Lower lobe of right lung (tissue), 2 donors: ENCODE measurements around the gene CAP2. TPM values are rescaled to one million over a fixed set of nuclear protein-coding genes. Genes with fewer than 3 reads are reported as not detected.
A peak's percentile ranks its signal among the peaks of the same experiment; 100 is the strongest.

Experiments
- ATAC-seq, 2 donors: fragments of 200-7000 bp; cut with Tn5 transposase; one replicate each; pipeline ENCODE4 v1.9.1; 2020 to 2022; ENCODE audit warnings: mild to moderate bottlenecking in 2 of 2, moderate library complexity in 2 of 2
- DNase-seq: peaks from one replicate; pipeline ENCODE4 v3.0.0-alpha.2; 2020
- H3K27ac ChIP-seq: fragments of 200-600 bp; one replicate; pipeline ENCODE4 v1.8.0; 2022
- H3K27me3 ChIP-seq: fragments of 200-600 bp; one replicate; pipeline ENCODE4 v1.8.0; 2022; ENCODE audit warnings: low read depth
- H3K36me3 ChIP-seq: fragments of 200-600 bp; one replicate; pipeline ENCODE4 v1.8.0; 2022; ENCODE audit warnings: mild to moderate bottlenecking
- H3K4me1 ChIP-seq: fragments of 200-600 bp; one replicate; pipeline ENCODE4 v1.8.0; 2022
- H3K4me3 ChIP-seq: fragments of 200-600 bp; one replicate; pipeline ENCODE4 v1.8.0; 2022; ENCODE audit warnings: mild to moderate bottlenecking
- H3K9me3 ChIP-seq: fragments of 200-600 bp; one replicate; pipeline ENCODE4 v1.8.0; 2022
- intact Hi-C: fragments of 100-400 bp; cut with DNase I; formaldehyde crosslinking; loops from one replicate; pipeline ENCODE4 v1.11.0; 2022
- total RNA-seq: library from RNA; stranded (reverse); fragmentation: NEBNext Ultra II Directional; extraction: Animal tissue kit (Norgen Biotek cat#: 25700); gene quantifications from one replicate; pipeline ENCODE4 v1.2.1, GENCODE V29; 2021
- TF ChIP-seq, protein P1 (sequence below): fragments of 200-600 bp; IDR thresholded peaks from one replicate; pipeline ENCODE4 v1.8.0; 2022; ENCODE audit warnings: antibody characterized with exemption, mild to moderate bottlenecking
- donor health status: DM: no; HTN: yes; CAD: no; lungs with severe emphysema.

The CAP2 gene
- total RNA-seq, 1 donor from 2014 or later = 4.7 TPM

- Histone ChIP-seq H3K4me1 (peaks cover 9% of the 10 kb centered on the region), H3K4me3 (no peak overlapping the region), H3K9me3 (no peaks in the 10 kb centered on the region), H3K36me3 (no peaks in the 10 kb centered on the region), H3K27ac (no peak overlapping the region), H3K27me3 (no peaks in the 10 kb centered on the region)
- intact Hi-C loops = no loop called here
- ATAC-seq (no peak), DNase-seq (no peak)
- TF ChIP-seq, protein P1, sequence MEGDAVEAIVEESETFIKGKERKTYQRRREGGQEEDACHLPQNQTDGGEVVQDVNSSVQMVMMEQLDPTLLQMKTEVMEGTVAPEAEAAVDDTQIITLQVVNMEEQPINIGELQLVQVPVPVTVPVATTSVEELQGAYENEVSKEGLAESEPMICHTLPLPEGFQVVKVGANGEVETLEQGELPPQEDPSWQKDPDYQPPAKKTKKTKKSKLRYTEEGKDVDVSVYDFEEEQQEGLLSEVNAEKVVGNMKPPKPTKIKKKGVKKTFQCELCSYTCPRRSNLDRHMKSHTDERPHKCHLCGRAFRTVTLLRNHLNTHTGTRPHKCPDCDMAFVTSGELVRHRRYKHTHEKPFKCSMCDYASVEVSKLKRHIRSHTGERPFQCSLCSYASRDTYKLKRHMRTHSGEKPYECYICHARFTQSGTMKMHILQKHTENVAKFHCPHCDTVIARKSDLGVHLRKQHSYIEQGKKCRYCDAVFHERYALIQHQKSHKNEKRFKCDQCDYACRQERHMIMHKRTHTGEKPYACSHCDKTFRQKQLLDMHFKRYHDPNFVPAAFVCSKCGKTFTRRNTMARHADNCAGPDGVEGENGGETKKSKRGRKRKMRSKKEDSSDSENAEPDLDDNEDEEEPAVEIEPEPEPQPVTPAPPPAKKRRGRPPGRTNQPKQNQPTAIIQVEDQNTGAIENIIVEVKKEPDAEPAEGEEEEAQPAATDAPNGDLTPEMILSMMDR = no peak
Observed at GRCh38 chr6:17389274-17389847, 4.0 kb upstream of the CAP2 start.

- intact Hi-C loops = no loop called here
- no peaks in the 10 kb centered on the region for H3K36me3 ChIP-seq
- H3K9me3 ChIP-seq = no peaks in the 10 kb centered on the region
- peaks cover 9% of the 10 kb centered on the region for H3K4me1 ChIP-seq
- no peak overlapping the region for H3K27ac ChIP-seq
- ATAC-seq = no peak
- no peak for DNase-seq
- TF ChIP-seq, protein P1 = no peak
- no peak overlapping the region for H3K4me3 ChIP-seq
- H3K27me3 ChIP-seq = no peaks in the 10 kb centered on the region
Observed at GRCh38 chr6:17390276-17390675, 3.1 kb upstream of the CAP2 start.

- no peak overlapping the region for H3K27ac ChIP-seq
- no peak for DNase-seq
- intact Hi-C loops = no loop called here
- no peak overlapping the region for H3K4me3 ChIP-seq
- TF ChIP-seq, protein P1 = no peak
- ATAC-seq = no peak
- peaks cover 9% of the 10 kb centered on the region for H3K4me1 ChIP-seq
- H3K9me3 ChIP-seq = no peaks in the 10 kb centered on the region
- H3K36me3 ChIP-seq = no peaks in the 10 kb centered on the region
- no peaks in the 10 kb centered on the region for H3K27me3 ChIP-seq
Observed at GRCh38 chr6:17391976-17392375, 1.4 kb upstream of the CAP2 start.

DNA sequence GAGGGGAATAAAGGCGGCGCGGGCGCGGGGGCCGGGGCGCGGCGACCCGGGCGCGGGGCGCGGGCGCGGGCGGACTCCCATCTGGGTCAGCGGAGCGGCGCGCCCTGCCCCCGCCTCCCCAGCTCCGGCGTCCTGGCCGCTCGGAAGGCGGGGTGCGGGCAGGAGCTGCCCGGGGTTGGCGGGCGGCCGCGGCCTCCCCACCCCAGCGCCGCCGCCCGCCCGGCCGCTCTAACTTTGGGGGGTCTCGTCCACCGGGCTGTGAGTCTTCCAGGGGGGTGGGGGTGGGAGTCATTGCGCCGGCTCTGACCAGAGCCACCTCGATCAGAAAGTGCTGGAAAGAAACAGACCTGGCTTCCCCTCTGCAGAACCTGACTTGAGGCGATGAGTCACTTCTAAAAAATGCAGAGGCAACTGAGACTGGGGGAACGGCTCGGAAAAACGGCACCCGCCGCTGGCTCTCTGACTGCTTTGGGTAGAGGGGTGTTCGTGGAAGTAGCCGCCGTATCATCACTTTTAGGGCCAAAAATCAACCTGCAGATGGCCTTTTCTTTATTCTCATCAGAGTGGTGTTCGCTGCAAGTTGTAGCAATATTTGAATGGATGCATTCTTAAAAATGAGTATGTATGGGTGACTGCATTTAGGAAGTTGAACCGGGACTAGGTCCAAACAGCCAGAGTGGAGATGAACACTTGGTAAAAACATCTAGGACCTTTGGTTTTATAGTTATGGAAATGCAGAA is 667 bp downstream of the CAP2 start:
- Histone ChIP-seq H3K4me1 (peaks cover 9% of the 10 kb centered on the region), H3K4me3 (peak overlapping the region; percentile 56), H3K27ac (peak overlapping the region; percentile 21), H3K36me3 (no peaks in the 10 kb centered on the region), H3K27me3 (no peaks in the 10 kb centered on the region), H3K9me3 (no peaks in the 10 kb centered on the region)
- intact Hi-C loops = no loop called here
- DNase-seq = peak; percentile 49
- peak; percentile 83 to 90 for ATAC-seq
- TF ChIP-seq, protein P1 = no peak

GRCh38 chr6:17395112-17395511 is 1.7 kb downstream of the CAP2 start:
- DNase-seq (no peak), ATAC-seq (no peak)
- no peaks in the 10 kb centered on the region for H3K27me3 ChIP-seq
- H3K4me1 ChIP-seq = peaks cover 9% of the 10 kb centered on the region
- H3K36me3 ChIP-seq = no peaks in the 10 kb centered on the region
- no peak overlapping the region for H3K4me3 ChIP-seq
- no peak overlapping the region for H3K27ac ChIP-seq
- TF ChIP-seq, protein P1 = no peak
- intact Hi-C loops = no loop called here
- no peaks in the 10 kb centered on the region for H3K9me3 ChIP-seq
